Gastrocnemius medialis (tissue), 4 donors: ENCODE data around the gene THSD7B. TPM values are rescaled to one million over a fixed set of nuclear protein-coding genes. Genes with fewer than 3 reads are reported as not detected.

ENCODE experiments used
- ATAC-seq, 2 donors: fragments of 150-250 bp; one replicate each; pipeline ENCODE4 v1.9.1; 2016
- DNase-seq, 2 donors: peaks; one replicate each; pipeline ENCODE4 v3.0.0-alpha.2; 2019
- H3K27ac ChIP-seq, 4 donors: fragments of 200-600 bp; sonication (generic); 1 replicate in 1 of 4; 2 replicates in 3 of 4; pipeline ENCODE4 v1.5.1; 2016 to 2018; ENCODE audit warnings: mild to moderate bottlenecking in 2 of 4, moderate library complexity in 1 of 4
- H3K27me3 ChIP-seq, 3 donors: fragments of 200-600 bp; sonication (generic) in 2 of 3; 1 replicate in 1 of 3; 2 replicates in 2 of 3; pipeline versions ENCODE4 v1.5.1 to v1.6.0; 2016 to 2019; ENCODE audit warnings: mild to moderate bottlenecking in 1 of 3, moderate library complexity in 1 of 3
- H3K36me3 ChIP-seq, 2 donors: fragments of 200-600 bp; sonication (generic) in 1 of 2; one replicate each; pipeline ENCODE4 v1.5.1; 2017 to 2018
- H3K4me1 ChIP-seq, 2 donors: fragments of 200-600 bp; sonication (generic) in 1 of 2; one replicate each; pipeline ENCODE4 v1.5.1; 2016 to 2017; ENCODE audit warnings: mild to moderate bottlenecking in 2 of 2
- H3K4me3 ChIP-seq, 4 donors: fragments of 200-600 bp; sonication (generic) in 3 of 4; 1 replicate in 1 of 4; 2 replicates in 3 of 4; pipeline ENCODE4 v1.5.1; 2016 to 2019; ENCODE audit warnings: mild to moderate bottlenecking in 2 of 4
- H3K9me3 ChIP-seq, 3 donors: fragments of 200-600 bp; sonication (generic) in 2 of 3; 1 replicate in 1 of 3; 2 replicates in 2 of 3; pipeline ENCODE4 v1.5.1; 2016 to 2019
- POLR2A ChIP-seq, 2 donors: fragments of 450-650 bp; IDR thresholded peaks; one replicate each; pipeline ENCODE4 v1.6.1; 2017; ENCODE audit warnings: antibody characterized with exemption in 2 of 2, mild to moderate bottlenecking in 2 of 2, moderate library complexity in 2 of 2
- in situ Hi-C, 4 donors: fragments of 200-750 bp; cut with MboI; loops; one replicate each; pipeline versions ENCODE4 v1.15.0 to v1.8.0; 2017; ENCODE audit warnings: low sequenced_read_pairs in 4 of 4
- intact Hi-C: fragments of 100-400 bp; cut with DNase I; formaldehyde crosslinking; loops from one replicate; pipeline ENCODE4 v1.15.1; 2023; ENCODE audit warnings: low total_unique reads
- total RNA-seq, 4 donors: library from RNA; depleted of rRNA; stranded (reverse); fragments of >200 nt; gene quantifications; one replicate each; pipeline versions ENCODE4 v1.1.0 to v1.2.3, GENCODE V29; 2016
- TF ChIP-seq, protein P1 (sequence below), 5 experiments: fragments of 450-650 bp in 3 of 5; fragments of 200-600 bp in 2 of 5; sonication (generic) in 2 of 5; IDR thresholded peaks in 4 of 5; conservative IDR thresholded peaks in 1 of 5; 1 replicate in 4 of 5; 2 replicates in 1 of 5; pipeline ENCODE4 v1.5.1; 2016 to 2019; ENCODE audit warnings: antibody characterized with exemption in 5 of 5, mild to moderate bottlenecking in 3 of 5, moderate library complexity in 3 of 5

The THSD7B gene
- total RNA-seq, 4 donors from 2014 or later, result not detected

DNA sequence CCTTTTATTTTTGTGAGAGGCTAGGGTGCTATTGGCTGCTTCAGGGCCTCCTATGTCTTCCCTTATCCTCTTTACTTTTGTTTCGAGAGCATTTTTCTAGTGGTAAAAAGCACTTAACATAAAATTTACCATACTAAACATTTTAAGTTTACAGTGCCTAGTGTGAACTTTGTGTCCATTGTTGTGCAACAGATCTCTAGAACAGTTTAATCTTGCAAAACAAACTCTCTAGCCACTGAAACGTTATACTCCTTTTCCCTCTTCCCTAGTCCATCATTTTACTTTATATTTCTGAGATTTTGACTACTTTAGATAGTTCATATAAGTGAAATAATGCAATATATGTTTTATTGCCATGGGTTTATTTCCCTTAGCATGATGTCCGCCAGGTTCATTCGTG is 580.6 kb downstream of the THSD7B start:
- Histone ChIP-seq H3K36me3 (no peaks in the 10 kb centered on the region), H3K4me1 (no peaks in the 10 kb centered on the region), H3K4me3 (no peak overlapping the region), H3K27me3 (no peaks in the 10 kb centered on the region), H3K9me3 (no peaks in the 10 kb centered on the region), H3K27ac (no peak overlapping the region)
- ATAC-seq, result no peak
- in situ Hi-C loops, result no loop called here
- intact Hi-C loops, result no loop called here
- no peak for TF ChIP-seq POLR2A (IDR thresholded peaks at IDR 0.05)
- TF ChIP-seq, protein P1, sequence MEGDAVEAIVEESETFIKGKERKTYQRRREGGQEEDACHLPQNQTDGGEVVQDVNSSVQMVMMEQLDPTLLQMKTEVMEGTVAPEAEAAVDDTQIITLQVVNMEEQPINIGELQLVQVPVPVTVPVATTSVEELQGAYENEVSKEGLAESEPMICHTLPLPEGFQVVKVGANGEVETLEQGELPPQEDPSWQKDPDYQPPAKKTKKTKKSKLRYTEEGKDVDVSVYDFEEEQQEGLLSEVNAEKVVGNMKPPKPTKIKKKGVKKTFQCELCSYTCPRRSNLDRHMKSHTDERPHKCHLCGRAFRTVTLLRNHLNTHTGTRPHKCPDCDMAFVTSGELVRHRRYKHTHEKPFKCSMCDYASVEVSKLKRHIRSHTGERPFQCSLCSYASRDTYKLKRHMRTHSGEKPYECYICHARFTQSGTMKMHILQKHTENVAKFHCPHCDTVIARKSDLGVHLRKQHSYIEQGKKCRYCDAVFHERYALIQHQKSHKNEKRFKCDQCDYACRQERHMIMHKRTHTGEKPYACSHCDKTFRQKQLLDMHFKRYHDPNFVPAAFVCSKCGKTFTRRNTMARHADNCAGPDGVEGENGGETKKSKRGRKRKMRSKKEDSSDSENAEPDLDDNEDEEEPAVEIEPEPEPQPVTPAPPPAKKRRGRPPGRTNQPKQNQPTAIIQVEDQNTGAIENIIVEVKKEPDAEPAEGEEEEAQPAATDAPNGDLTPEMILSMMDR (IDR thresholded peaks at IDR 0.05 in 4 of 5, conservative IDR thresholded peaks at IDR 0.05 in 1 of 5), result no peak
- no peak for DNase-seq

DNA sequence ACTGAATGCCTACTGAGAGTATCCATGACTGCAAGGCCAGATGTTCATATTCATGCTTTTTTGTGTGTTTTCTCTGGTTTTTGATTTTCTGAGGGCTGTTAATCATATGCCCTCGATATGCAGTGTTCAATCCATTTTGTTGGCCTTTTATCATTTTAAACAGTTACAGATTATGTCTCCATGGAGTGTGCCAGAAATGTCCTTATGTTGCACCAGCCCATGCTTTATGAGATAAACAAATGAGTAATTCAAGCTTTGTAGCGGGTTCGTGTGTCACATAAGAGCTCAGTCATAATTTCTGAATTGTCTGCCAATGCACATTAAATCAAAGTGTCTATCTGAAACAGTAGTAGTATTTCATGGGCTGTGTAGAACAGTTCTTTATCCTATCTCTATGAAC is 583.0 kb downstream of the THSD7B start:
- no peak for ATAC-seq

DNA sequence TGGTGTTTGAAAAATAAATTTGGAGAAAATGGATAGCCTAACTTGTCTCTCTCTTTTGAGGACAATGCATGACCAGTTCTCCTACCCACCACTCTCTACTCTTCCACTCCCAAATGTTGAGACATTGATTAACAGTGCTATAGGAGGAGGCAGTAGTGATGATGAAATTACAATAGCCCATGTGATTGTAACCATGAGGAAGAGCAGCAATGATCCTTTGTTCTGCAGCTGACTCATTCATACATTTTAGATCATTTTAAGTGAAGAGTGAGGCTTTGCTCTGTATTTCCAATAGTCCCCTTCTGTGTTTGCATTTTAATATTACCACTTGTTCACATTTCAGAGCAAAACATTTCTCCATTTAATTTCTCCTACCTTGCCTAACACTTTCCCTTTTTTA is 592.3 kb downstream of the THSD7B start:
- no peak for ATAC-seq
- Histone ChIP-seq H3K27ac (no peak overlapping the region), H3K4me3 (no peak overlapping the region), H3K27me3 (no peaks in the 10 kb centered on the region), H3K36me3 (no peaks in the 10 kb centered on the region), H3K4me1 (no peaks in the 10 kb centered on the region), H3K9me3 (no peaks in the 10 kb centered on the region)
- TF ChIP-seq, protein P1 (IDR thresholded peaks at IDR 0.05 in 4 of 5, conservative IDR thresholded peaks at IDR 0.05 in 1 of 5), result no peak
- TF ChIP-seq POLR2A (IDR thresholded peaks at IDR 0.05), result no peak
- intact Hi-C loops, result no loop called here
- in situ Hi-C loops, result no loop called here
- no peak for DNase-seq

More for the DNA sequence above, 583.0 kb downstream of the THSD7B start:
- no peak overlapping the region for H3K27ac ChIP-seq
- H3K9me3 ChIP-seq, result no peaks in the 10 kb centered on the region
- no peak for TF ChIP-seq POLR2A (IDR thresholded peaks at IDR 0.05)
- TF ChIP-seq, protein P1 (IDR thresholded peaks at IDR 0.05 in 4 of 5, conservative IDR thresholded peaks at IDR 0.05 in 1 of 5), result no peak
- no peaks in the 10 kb centered on the region for H3K36me3 ChIP-seq
- no peak for DNase-seq
- intact Hi-C loops (no loop called here), in situ Hi-C loops (no loop called here)
- no peaks in the 10 kb centered on the region for H3K4me1 ChIP-seq
- no peak overlapping the region for H3K4me3 ChIP-seq
- no peaks in the 10 kb centered on the region for H3K27me3 ChIP-seq

DNA sequence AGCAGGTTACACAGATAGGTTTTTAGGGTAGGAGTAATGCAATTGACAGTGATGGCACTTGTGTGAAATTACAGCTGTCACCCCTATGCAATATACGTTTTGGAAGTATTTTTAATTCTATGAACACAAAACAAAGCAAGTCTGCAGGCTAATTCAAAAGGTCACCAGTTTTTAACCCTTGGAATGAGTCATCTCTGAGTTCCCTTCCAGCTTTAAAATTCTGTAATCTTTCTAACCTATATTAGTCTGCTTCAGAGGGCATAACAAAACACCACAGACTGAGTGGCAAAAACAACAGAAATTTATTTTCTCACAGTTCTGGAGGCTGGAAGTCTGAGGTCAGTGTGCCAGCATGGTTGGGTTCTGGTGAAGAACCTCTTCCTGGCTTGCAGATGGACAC is 602.0 kb downstream of the THSD7B start:
- Histone ChIP-seq H3K9me3 (no peaks in the 10 kb centered on the region), H3K36me3 (no peaks in the 10 kb centered on the region), H3K27me3 (no peaks in the 10 kb centered on the region), H3K4me3 (no peak overlapping the region), H3K4me1 (no peaks in the 10 kb centered on the region), H3K27ac (no peak overlapping the region)
- DNase-seq (no peak), ATAC-seq (no peak)
- in situ Hi-C loops, result no loop called here
- TF ChIP-seq, protein P1 (IDR thresholded peaks at IDR 0.05 in 4 of 5, conservative IDR thresholded peaks at IDR 0.05 in 1 of 5), result no peak
- no peak for TF ChIP-seq POLR2A (IDR thresholded peaks at IDR 0.05)
- intact Hi-C loops, result no loop called here

DNA sequence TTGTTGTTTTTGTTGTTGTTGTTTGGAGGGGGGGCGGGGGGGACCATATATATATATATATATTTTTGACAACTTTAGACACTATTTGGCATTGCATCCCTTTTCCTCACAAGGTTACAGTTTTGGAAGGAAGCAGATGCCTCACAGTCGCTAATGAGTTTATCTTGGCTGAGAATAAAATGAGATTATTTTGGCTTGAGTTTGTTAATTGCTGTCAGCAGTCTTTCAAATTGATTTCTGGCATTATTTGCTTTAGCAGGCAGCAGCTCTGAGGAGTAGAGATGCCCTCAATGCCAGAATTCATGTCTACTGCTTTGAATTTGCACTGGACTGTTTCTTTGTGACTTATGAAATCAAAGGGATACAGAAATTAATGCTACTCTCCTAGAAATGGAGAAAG is 603.8 kb downstream of the THSD7B start:
- intact Hi-C loops, result no loop called here
- Histone ChIP-seq H3K27me3 (no peaks in the 10 kb centered on the region), H3K27ac (no peak overlapping the region), H3K9me3 (no peaks in the 10 kb centered on the region), H3K4me3 (no peak overlapping the region), H3K4me1 (no peaks in the 10 kb centered on the region), H3K36me3 (no peaks in the 10 kb centered on the region)
- TF ChIP-seq, protein P1 (IDR thresholded peaks at IDR 0.05 in 4 of 5, conservative IDR thresholded peaks at IDR 0.05 in 1 of 5), result no peak
- TF ChIP-seq POLR2A (IDR thresholded peaks at IDR 0.05), result no peak
- in situ Hi-C loops, result no loop called here
- ATAC-seq (no peak), DNase-seq (no peak)
